Activated T-cell treated with anti-CD3 and anti-CD28 coated beads for 1 hour (primary cell): ENCODE data around the gene MAP1S.

ENCODE experiments used
- DNase-seq: peaks from one replicate; pipeline ENCODE4 v3.0.0-alpha.2; 2020; ENCODE audit warnings: low read depth

The MAP1S gene

DNA sequence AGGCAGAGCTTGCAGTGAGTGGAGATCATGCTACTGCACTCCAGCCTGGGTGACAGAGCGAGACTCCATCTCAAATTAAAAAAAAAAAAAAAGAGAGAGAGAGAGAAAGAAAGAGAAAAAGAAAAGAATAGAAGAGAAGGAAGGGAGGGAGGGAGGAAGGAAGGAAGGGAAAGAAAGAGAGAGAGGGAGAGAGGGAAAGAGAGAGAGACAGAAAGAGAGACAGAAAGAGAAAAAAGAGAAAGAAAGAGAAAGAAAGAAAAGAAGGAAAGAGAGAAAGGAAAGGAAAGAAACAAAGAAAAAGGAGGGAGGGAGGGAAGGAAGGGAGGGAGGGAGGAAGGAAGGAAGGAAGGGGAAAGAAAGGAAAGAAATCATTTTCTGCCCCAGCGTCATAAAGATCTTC, 24.1 kb upstream of the MAP1S start:
- no peak for DNase-seq

DNA sequence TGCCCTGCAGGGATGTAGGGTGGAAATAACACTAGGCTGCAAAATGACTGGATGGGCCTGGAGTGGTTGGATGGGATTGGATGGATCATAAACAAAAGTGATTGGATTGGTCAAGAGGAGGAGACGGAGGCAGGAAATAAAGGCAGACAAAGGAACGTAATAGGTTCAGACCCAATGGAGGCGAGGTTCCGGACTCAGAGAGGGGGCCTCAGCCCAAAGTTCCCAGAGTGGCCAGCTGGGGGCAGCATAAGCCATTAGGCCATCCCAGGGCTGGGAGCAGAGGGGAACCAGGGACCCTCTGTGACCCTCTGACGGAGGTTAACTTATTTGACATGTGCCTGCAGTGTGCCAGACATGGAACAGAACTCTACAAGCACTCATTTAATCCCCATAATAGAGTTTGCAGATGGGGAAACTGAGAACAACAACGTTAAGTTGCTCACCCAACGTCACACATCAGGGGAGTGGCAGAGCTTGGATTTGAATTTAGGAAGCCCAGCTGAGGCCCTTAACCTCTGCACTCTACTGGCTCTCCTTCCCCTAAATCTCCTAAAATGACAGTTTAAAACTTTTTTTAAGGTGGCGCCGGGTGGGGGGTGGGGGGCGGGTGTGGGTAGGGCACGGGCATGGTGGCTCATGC, 15.3 kb upstream of the MAP1S start:
- peak; percentile 70 for DNase-seq

DNA sequence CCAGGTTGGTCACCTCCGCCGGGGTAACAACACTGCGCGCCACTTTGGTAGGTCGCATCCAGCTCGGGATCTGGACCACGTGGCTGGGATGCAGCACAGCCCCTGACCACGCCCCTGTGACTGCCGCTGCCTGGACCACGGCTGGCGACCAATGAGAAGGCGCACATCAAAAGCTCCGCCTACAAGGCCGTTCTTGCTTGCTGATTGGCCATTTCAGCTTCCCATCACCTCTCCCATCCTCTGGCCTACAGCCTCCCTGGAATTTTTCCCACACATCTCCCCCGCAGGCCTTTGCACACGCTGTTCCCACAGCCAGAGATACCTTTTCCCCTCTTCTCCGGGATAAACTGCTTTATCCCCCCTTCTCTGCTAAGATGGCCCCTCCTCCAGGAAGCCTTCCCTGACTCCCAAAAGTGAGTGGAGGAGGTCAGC, 12.5 kb upstream of the MAP1S start:
- DNase-seq = no peak

DNA sequence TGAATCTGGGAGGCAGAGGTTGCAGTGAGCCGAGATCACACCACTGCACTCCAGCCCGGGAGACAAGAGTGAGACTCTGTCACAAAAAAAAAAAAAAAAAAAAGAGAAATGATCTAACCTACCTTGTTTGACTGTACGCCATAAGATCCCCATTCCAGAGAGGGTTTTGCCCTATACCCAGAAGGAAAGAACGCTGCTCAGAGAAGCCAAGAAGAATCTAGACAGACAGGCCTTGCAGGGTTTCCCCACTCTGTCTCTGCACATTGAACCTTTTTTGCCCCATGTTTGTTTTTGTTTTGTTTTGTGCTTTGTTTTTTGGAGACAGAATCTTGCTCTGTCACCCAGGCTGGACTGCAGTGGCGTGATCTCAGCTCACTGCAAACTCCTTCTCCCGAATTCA, 7.4 kb upstream of the MAP1S start:
- no peak for DNase-seq

DNA sequence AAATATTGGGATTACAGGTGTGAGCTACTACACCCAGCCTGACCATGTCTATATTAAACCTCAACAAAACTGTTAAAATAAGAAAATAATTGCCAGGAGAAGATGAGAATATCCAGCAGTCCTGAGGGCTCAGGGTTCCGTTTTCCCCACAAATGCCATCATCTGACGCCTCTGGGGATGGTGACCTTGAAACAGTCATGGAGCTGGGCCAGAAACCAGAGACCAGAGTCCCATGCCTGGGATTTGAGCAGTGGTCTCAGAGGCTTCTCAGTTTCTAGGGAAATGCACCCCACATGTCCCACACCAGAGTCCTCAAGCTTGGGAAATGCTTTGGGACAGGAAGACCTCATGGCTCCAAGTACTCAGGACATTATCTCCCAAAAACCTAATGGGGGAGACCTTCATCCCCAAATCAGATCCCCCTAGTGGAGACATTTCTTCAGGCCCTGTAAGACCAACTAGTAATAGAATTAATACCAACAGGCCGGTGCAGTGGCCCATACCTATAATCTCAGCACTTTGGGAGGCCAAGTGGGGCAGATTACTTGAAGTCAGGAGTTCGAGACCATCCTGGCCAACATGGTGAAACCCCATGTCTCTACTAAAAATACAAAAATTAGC, 2.9 kb upstream of the MAP1S start:
- DNase-seq = no peak

DNA sequence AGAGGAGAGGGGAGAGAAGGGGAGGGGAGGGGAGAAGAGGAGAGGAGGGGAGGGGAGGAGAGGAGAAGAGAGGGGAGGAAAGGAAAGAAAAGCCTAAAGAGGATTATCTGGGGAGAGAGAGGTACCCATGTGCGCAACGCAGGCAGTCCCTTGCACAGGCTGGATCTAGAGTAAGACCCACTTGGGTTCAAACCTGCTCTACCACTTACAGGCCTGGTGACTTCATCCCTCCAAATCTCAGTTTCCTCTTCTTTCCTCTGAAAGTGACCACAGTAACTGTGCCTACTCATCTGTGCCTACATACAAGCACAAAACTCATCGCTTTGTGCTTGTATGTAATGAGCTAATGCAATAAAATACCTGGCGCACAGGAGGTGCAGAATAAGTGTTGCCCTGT, 732 bp upstream of the MAP1S start:
- no peak for DNase-seq

DNA sequence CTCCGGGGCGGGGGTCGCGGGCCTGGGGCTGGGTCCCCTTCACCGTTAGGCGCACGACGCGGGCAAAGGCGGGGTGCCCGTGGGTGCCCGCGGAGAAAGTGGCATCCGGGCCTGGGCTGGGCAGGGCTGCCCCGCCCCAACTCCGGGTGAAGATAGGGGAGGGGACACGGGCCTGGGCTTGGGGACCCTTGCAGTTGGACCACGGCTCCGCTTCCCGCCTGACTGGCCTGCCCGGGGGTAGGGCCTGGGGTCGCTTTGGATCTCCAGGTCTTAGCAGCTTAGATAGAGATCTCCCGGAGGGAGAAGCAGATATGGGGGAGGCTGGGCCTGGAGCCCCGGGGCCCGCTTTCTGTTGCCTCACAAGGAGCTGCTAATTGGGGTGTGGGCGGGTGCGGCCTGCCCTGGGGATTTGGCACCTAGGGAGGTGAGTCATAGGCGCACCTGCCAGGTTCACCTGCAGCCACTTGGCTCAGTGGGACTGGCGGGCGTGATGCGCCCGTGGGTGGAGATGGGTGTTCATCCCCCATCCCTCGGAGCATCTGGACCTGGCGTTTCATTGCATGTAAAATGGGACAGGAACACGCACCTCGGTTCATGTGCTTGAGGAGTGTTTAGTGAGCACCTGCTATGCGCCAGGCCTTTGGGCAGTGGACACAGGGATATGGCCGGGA, 585 bp downstream of the MAP1S start:
- DNase-seq = peak; percentile 5

DNA sequence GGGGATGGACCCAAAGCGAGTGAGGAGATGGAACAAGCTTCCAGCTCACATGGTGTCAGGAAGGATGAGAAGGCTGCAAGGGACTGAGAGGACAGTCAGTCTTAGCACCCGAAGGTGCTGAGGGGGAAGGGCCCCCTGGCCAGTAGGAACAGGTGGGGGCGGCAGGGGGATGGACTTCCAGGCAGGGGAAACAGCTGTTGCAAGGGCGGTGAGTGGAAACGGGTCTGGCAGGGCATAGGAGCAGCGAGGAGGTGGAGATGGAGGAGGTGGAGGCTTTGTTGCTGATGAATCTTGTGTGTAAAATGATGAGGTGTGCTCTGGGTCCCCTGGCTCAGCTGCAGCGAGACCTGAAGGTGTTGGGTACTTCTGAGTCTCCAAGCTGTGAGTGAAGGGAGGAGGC, 1.2 kb downstream of the MAP1S start:
- no peak for DNase-seq

DNA sequence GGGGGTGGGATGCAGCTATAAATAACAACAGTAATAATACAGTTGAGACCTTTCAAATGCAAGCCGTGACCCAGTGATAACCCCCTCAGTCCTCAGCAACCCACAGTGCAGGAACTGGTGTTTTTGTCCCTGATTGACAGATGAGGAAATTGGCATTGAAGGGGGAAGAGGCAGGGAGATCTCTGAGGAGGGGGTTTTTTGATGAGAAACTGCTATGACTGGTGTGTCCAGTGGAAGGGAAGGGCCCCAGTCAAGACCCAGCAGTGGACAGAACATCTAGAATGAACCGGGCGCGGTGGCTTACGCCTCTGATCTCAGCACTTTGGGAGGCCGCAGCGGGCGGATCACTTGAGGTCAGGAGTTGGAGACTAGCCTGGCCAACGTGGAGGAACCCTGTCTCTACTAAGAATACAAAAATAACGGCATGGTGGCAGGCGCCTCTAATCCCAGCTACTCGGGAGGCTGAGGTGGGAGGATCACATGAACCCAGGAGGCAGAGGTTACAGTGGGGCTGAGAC, 1.9 kb downstream of the MAP1S start:
- DNase-seq = no peak

DNA sequence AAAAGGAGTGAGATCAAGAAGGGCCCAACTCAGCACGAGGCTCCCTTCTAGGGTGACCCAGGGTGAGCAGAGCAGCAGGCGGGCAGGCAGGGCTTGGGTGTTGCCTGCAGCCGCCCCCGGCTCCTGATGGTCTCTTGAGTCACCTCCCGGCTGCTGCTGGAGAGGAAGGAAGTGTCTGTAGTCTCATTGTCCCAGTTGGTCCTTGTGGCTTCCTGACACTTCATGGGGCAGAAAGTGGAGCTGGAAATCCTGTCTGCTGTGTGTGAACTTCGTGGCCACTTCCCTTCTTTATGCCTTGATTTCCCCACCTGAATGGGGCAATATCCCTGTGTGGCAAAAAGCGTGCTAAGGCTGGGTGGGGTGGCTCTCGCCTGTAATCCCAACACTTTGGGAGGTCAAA, 2.5 kb downstream of the MAP1S start:
- no peak for DNase-seq

DNA sequence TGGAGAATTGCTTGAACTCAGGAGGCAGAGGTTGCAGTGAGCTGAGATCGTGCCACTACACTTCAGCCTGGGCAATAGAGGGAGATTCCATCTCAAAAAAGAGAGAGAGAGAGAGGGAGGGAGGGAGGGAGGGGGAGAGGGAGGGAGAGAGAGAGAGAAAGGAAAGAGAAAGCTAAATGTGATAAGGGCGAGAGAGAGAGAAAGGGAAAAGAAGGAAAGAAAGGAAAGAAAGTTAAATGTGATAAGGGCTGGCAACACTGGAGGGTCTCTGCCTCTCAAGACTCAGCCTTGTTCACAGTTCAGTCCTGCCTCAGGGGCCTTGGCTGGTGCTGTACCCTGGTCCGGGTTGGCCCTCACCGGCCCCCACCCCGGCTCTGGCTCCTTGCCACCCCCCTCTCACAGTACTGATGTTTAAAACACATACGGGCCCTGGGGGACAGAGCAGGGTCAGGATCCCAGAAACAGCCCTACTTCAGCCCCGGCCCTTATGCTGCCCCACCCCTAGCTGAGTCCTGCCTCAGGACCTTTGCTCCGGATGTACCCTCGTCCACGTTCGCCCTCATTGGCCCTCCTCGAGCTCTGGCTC, 3.5 kb downstream of the MAP1S start:
- DNase-seq = no peak

DNA sequence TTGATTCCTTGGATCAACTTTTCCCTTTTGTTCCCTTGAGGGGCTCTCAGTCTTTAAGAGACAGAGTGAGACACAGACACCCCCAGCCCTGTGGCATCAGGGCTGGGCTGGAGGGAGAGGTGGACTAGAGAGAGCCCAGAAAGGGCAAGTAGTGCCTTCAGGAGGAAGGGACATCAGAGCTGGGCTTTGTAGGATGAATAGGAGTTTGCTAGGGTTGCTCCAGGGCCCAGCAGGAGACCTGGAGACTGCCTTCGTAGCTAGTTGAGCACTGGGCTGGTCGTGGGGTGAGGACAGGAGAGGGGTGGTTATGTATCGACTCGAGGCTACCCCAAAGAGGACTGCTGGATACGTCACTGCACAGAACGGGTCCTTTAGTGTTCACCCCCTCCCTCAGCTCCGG, 5.4 kb downstream of the MAP1S start:
- DNase-seq = no peak

DNA sequence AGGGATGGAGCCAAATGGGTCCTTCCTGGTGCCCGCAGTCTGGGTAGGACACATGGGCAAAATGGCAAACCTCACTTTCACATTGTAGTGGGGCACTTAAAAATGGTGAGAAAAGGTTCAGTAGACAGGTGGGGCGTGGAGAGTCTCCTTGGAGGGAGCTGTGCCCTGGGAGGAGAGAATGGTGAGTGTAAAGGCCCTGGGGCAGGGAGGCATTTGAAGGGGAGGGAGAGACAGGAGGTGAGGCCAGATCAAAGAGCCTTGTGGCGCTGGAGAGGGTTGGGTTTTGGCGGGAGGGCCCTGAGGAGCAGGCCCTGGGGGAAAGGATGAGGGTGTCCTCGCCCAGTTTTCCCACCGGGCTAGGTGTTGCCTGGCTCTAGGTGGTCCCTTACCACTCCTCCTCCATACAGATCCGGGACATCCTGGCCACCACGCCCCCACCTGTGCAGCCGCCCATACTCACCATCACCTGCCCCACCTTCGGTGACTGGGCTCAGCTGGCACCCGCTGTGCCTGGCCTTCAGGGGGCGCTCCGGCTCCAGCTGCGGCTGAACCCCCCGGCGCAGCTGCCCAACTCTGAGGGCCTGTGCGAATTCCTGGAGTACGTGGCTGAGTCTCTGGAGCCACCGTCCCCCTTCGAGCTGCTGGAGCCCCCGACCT, 6.3 kb downstream of the MAP1S start:
- DNase-seq = no peak

DNA sequence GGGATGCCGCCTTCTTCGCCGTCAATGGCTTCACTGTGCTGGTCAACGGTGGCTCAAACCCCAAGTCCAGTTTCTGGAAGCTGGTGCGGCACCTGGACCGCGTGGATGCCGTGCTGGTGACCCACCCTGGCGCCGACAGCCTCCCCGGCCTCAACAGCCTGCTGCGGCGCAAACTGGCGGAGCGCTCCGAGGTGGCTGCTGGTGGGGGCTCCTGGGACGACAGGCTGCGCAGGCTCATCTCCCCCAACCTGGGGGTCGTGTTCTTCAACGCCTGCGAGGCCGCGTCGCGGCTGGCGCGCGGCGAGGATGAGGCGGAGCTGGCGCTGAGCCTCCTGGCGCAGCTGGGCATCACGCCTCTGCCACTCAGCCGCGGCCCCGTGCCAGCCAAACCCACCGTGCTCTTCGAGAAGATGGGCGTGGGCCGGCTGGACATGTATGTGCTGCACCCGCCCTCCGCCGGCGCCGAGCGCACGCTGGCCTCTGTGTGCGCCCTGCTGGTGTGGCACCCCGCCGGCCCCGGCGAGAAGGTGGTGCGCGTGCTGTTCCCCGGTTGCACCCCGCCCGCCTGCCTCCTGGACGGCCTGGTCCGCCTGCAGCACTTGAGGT, 7.0 kb downstream of the MAP1S start:
- DNase-seq = no peak

DNA sequence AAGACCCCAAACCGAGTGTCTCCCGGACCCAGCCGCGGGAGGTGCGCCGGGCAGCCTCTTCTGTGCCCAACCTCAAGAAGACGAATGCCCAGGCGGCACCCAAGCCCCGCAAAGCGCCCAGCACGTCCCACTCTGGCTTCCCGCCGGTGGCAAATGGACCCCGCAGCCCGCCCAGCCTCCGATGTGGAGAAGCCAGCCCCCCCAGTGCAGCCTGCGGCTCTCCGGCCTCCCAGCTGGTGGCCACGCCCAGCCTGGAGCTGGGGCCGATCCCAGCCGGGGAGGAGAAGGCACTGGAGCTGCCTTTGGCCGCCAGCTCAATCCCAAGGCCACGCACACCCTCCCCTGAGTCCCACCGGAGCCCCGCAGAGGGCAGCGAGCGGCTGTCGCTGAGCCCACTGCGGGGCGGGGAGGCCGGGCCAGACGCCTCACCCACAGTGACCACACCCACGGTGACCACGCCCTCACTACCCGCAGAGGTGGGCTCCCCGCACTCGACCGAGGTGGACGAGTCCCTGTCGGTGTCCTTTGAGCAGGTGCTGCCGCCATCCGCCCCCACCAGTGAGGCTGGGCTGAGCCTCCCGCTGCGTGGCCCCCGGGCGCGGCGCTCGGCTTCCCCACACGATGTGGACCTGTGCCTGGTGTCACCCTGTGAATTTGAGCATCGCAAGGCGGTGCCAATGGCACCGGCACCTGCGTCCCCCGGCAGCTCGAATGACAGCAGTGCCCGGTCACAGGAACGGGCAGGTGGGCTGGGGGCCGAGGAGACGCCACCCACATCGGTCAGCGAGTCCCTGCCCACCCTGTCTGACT, 7.9 kb downstream of the MAP1S start:
- DNase-seq = no peak

DNA sequence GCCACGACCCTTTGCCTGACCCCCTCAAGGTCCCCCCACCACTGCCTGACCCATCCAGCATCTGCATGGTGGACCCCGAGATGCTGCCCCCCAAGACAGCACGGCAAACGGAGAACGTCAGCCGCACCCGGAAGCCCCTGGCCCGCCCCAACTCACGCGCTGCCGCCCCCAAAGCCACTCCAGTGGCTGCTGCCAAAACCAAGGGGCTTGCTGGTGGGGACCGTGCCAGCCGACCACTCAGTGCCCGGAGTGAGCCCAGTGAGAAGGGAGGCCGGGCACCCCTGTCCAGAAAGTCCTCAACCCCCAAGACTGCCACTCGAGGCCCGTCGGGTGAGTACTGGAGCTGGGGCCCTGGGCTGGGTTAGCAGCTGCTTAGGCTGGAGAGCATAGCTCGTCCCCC, 8.6 kb downstream of the MAP1S start:
- no peak for DNase-seq

DNA sequence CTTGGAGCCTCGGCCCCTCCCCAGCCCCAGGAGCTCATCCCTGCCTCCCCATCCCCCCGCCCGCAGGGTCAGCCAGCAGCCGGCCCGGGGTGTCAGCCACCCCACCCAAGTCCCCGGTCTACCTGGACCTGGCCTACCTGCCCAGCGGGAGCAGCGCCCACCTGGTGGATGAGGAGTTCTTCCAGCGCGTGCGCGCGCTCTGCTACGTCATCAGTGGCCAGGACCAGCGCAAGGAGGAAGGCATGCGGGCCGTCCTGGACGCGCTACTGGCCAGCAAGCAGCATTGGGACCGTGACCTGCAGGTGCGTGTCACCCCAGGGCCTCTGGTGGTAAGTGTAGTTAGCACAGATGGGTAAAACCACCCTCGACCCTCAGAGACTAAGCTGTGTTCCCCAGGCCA, 13.8 kb downstream of the MAP1S start:
- DNase-seq = no peak

DNA sequence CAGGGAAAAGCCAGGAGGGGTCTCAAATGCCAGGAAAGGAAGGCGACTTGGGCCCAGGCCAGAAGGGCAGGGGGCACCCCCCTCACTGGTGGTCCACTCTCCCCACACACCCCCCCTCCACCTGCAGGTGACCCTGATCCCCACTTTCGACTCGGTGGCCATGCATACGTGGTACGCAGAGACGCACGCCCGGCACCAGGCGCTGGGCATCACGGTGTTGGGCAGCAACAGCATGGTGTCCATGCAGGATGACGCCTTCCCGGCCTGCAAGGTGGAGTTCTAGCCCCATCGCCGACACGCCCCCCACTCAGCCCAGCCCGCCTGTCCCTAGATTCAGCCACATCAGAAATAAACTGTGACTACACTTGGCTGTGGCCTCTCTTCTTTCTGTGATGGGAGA, 14.9 kb downstream of the MAP1S start:
- DNase-seq = no peak

DNA sequence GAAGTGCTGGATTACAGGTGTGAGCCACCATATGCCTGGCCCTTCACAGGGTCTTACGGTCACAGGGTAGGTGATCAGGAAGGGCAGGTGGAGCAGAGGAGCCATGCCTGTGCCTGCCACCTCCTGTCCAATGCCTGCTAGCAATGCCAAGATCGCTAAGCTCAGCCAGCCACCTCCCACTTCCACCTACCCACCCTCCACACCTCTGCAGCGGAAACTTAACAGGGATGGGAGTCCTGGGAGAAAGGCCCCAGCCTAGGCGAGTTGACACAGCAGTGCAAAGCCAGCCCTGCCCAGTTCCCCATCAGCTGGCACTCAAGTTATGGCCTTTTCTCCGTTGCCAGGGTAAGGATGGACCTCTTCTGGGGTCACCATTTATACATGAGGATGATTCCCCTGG, 16.1 kb downstream of the MAP1S start:
- DNase-seq = no peak

DNA sequence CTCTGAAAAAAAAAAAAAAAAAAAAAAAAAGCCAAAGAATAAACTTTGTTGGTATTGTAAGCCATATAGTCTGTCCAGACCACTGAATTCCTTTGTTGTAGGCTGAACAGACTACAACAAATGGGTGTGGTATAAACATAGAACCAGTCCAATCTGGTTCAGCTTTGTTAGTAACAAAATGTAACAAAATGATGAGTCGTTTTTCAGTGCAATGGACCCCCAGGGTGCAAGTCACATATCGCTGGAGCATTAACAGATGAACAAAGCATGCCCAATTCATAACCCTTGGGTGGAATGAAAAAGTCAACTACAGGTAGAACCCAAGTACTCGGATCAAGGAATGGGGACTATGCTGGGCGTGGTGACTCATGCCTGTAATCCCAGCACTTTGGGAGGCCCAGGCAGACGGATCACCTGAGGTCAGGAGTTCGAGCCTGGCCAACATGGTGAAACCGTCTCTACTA, 18.4 kb downstream of the MAP1S start:
- DNase-seq = no peak
